NCI-H1694 (cell line): Measurements from ENCODE around the gene TLR8.
"Not testable (repeated sequence)": the region's sequence is repeated elsewhere in the genome, so short reads cannot be mapped to it uniquely, and the experiment has no call there.

Experiments used
- DNase-seq: peaks from one replicate; lab custom pipeline; 2025; lab: John Stamatoyannopoulos, UW

TLR8 gene

DNA sequence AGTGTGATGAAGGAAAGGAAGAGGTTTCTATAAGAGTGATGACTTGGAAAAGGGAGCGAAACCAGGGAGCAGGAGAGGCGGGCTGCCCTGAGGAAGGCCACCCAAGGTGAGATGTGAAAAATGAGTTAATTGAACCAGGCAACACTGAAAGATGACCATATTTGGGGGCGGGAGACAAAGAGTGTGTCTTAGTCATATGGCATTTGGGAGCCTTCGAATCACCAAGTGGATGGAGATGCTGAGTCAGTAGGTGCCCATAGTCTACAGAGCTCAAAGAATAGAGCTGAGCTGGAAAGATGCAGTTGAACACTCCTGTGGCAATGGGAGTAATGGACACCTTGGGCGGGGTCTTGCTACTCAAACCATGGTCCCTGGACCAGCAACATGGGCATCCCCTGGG, 8.3 kb upstream of the TLR8 start:
- DNase-seq = no peak

DNA sequence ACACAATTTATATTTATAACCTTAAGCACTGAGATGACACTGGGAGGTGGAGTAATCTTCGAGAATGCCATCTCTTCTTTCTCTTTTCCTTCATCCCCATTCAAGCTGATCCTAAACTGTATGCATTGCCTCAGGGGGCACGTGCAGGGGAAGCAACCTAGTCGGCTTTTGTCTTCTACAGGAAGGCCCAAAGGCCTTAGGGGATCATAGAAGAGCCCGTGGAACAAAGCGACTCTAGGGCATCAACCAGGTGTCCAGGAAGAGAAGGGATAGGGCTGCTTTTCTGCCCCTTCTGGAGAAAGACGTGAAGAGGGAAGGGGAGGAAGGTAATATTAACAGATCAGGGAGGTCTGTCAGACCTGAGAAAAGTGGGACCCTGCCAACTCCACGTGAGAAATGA, 6.9 kb upstream of the TLR8 start:
- no peak for DNase-seq

DNA sequence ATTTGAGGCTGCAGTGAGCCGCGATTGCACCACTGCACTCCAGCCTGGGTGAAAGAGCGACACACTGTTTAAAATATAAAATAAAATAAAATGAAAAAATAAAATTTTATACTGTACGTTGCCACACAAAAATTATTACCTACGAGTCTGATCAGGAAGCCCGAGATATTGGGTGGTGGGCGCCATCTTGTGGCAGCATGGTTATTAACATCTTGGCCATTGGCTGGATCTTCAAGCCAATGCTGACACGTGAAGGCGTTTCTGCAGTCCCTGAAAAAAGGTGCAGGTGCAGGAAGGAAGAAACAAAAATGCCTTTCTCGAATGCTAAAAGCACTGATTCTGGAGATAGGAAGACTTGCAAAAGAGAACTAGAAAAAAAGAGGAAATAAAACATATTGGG, 4.9 kb upstream of the TLR8 start:
- peak; percentile 7 for DNase-seq

DNA sequence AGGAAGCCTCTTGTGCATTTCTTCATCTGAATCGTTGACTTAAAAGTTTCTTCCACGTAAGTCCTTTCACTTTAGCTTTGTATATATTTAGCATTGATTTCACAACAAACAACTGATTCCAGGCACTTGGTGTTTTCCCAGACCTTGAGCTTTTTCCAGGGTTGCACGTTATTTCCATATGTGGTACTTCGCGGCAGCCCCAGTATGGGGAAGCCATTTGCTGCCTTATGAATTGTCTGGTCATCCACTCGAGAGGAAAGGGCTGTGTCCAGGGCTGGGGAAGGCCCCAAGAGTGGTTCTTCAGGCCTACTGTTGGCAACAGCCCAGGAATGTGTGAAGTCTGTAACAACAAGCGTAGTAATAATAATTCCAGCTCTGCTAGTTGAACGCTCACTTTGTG, 2.8 kb upstream of the TLR8 start:
- no peak for DNase-seq

DNA sequence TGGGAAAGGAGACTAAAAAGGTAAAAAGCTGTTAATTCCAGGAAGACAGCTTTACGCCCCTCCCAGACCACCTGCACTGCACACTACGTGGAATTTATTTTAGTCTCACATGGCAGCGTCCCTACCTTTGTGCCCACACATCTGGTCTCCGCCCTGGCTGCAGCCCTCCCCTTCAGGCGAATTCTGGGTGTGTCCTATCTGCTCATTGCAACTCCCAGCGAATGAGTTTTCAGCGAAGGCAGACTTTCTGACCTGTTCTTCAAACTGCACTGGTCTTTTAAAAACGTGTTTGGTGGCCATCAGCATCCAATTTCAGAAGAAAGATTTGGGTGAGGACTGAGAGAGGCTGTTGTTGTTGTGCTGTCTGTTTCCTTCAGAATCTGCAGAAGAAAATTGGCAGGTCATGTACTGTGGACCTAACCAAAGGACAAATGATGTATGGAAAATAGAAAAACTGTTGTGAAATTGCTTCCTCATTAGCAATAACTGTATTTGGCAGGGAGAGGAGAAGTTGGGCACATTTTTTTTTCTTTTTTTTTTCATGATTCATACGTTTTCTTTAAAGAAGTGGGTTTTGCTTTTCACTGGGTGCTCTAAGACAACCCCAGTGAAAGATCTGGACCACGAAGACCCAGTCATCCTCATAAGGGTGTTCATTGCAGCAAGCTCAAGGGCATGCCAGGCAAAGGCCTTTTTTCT, 4.2 kb downstream of the TLR8 start:
- no peak for DNase-seq

DNA sequence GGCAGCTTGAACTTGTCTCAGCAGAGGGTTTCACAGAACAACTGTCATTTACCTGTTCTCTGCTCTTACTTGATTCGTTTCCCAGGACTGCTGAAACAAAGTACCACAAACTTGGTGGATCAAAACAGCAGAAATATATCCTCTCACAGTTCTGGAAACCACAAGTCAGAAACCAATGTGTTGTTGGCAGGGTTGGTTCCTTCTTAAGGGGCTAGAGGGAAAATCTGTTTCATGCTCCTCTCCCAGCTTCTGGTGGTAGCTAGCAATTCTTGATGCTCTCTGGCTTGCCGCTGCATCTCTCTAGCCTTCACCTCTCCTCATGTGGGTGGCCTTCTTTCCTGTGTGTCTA, 4.7 kb downstream of the TLR8 start:
- no peak for DNase-seq

DNA sequence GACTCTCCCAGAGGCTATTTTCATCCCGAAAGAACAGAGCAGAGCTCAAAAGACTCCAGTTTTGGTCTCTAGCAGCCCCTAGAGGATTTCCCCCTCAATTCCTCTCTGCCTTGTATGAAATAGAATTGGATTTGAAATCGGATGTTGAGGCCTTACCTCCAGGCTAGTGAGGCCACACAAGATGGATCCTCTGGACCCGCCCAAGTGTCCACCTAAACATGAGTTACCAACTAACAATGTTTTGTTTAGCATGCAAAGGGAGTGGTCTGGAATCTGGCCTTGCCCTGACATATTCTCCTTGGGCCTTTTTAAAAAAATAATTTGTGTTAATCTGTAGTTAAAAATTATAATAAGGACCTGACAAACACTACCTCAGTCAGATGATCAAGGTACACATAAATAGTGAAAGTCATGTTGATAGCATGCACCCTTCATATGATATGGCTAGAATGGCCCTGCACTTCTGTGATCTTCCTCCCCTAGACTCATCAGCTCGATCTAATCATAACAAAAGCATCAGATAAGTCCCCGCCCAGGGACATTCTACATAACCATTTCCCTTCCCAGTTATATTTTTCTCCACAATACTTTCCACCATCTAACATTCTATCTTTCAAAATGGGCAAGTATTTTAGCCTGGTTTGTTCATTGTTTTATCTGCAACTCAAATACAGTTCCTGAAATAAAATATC, 6.5 kb downstream of the TLR8 start:
- no peak for DNase-seq

DNA sequence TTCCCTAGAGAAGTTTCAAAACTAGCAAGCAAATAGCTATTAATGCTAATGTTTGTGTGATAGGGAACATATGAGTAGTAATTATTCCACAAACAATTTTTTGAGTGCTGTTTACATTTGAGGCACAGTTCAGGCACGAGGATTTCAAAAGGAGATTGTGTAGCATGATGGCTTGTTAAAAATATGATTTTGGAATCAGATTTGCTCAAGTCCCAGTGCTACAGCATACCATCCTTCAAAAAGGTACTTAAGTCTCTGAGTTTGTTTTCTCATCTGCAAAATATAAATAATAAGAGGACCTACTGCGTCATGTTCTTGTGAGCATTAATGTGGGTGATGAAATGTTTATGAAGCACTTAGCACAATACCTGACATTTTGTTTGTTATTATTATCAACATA, 11.3 kb downstream of the TLR8 start:
- no peak for DNase-seq

DNA sequence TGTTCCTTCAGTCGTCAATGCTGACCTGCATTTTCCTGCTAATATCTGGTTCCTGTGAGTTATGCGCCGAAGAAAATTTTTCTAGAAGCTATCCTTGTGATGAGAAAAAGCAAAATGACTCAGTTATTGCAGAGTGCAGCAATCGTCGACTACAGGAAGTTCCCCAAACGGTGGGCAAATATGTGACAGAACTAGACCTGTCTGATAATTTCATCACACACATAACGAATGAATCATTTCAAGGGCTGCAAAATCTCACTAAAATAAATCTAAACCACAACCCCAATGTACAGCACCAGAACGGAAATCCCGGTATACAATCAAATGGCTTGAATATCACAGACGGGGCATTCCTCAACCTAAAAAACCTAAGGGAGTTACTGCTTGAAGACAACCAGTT, 12.6 kb downstream of the TLR8 start:
- no peak for DNase-seq

DNA sequence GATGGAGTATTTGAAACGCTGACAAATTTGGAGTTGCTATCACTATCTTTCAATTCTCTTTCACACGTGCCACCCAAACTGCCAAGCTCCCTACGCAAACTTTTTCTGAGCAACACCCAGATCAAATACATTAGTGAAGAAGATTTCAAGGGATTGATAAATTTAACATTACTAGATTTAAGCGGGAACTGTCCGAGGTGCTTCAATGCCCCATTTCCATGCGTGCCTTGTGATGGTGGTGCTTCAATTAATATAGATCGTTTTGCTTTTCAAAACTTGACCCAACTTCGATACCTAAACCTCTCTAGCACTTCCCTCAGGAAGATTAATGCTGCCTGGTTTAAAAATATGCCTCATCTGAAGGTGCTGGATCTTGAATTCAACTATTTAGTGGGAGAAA, 13.2 kb downstream of the TLR8 start:
- DNase-seq = no peak

DNA sequence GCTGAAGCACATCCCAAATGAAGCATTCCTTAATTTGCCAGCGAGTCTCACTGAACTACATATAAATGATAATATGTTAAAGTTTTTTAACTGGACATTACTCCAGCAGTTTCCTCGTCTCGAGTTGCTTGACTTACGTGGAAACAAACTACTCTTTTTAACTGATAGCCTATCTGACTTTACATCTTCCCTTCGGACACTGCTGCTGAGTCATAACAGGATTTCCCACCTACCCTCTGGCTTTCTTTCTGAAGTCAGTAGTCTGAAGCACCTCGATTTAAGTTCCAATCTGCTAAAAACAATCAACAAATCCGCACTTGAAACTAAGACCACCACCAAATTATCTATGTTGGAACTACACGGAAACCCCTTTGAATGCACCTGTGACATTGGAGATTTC, 14.6 kb downstream of the TLR8 start:
- no peak for DNase-seq

DNA sequence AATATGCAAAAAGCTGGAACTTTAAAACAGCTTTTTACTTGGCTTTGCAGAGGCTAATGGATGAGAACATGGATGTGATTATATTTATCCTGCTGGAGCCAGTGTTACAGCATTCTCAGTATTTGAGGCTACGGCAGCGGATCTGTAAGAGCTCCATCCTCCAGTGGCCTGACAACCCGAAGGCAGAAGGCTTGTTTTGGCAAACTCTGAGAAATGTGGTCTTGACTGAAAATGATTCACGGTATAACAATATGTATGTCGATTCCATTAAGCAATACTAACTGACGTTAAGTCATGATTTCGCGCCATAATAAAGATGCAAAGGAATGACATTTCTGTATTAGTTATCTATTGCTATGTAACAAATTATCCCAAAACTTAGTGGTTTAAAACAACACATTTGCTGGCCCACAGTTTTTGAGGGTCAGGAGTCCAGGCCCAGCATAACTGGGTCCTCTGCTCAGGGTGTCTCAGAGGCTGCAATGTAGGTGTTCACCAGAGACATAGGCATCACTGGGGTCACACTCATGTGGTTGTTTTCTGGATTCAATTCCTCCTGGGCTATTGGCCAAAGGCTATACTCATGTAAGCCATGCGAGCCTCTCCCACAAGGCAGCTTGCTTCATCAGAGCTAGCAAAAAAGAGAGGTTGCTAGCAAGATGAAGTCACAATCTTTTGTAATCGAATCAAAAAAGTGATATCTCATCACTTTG, 15.6 kb downstream of the TLR8 start:
- DNase-seq = no peak

DNA sequence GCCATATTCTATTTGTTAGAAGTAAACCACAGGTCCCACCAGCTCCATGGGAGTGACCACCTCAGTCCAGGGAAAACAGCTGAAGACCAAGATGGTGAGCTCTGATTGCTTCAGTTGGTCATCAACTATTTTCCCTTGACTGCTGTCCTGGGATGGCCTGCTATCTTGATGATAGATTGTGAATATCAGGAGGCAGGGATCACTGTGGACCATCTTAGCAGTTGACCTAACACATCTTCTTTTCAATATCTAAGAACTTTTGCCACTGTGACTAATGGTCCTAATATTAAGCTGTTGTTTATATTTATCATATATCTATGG, 16.1 kb downstream of the TLR8 start:
- no peak for DNase-seq

DNA sequence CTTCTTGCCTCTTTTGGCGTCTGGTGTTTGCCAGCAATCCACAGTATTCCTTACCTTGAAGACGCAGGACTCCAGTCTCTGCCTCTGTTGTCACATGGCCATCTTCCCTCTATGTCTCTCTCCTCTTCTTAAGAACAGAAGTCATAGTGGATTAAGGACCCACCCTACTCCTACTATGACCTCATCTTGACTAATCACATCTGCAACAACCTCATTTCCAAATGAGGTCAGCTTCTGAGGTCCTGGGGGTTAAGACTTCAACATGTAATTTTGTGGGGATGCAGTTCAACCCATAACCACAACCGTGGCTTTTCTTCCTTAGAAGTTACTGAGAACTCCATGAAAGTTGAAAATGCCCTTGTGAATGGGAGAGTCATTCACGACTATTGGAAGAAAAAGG, 23.3 kb downstream of the TLR8 start:
- no peak for DNase-seq

DNA sequence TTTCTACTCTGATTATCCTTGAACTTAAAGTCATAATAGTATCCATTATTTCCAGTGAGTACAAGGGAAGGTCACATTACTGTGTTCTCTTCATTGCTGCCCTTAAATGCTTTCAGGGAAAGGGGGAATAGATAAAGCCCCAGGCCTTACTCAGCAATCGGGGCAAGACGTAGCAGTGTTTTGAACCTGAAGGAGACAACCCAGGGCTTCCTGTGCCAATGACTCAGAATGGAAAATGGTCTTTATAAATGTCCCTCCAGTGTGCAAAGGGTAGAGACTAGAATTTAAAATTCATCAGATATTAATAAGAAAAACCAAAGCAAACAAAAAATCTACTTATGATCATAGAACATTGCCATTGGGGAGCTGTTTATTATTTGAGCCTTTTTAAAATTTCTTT, 23.7 kb downstream of the TLR8 start:
- no peak for DNase-seq

DNA sequence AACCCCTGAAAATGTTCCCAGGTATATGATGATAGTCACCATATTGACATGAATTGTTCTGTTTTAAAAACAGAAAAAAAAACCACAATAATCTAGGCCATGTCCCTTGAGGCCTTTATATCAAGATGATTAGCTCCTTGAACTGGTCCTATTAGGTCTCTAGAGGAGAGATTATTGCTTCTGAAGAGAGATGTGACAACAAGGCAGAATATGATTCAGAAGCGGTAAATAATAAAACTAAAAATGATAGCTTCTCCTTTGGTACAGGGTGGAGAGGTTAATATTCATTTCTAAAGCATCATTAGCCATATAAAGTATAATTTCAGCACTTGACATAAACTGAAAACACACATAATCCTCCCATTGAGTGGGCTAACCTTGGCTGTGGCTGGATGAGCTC, 25.8 kb downstream of the TLR8 start:
- no peak for DNase-seq

DNA sequence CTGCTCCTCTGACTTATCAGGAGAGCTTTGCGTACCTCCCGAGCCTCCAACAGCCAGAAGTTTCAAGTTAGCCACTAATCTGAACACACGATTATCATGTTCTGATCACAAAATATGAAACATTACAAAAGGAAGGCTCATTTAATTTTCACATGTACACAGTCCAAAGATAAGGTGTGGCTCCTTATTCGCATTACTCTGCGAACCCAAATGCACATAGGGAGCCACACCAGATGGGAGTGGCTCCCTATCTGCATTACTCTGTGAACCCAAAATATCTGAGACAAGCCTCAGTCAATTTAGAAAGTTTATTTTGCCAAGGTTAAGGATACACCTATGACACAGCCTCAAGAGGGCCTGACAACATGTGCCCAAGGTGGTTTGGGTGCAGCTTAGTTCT, 28.4 kb downstream of the TLR8 start:
- DNase-seq = no peak

DNA sequence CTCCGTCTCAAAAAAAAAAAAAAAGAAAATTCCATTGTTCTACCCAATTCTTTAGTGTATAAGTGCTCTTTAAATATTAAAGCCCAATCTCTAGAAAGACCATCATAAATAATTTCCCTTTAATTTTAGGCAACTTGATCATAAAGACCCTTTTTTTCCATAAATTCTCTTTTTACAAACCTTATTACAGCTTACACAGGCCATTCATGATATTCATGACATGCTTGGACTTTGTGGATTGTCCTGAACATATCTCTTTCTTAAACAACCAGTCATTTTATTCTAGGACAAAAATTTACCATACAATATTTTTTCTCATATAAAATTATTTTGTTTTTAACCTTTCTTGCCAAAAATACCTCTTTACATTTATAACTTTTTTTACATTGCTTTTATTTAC, 30.5 kb downstream of the TLR8 start:
- DNase-seq = no peak

DNA sequence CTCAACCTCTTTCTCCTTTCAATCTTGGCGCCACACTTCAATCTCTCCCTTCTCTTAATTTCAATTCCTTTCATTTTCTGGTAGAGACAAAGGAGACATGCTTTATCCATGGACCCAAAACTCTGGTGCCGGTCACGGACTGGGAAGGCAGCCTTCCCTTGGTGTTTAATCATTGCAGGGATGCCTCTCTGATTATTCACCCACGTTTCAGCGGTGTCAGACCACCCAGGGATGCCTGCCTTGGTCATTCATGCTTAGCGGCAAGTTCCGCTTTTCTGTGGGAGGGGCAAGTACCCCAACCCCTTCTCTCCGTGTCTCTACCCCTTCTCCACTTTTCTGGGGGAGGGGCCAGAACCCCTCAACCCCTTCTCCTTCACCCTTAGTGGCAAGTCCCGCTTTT, 34.1 kb downstream of the TLR8 start:
- not testable (repeated sequence) for DNase-seq

DNA sequence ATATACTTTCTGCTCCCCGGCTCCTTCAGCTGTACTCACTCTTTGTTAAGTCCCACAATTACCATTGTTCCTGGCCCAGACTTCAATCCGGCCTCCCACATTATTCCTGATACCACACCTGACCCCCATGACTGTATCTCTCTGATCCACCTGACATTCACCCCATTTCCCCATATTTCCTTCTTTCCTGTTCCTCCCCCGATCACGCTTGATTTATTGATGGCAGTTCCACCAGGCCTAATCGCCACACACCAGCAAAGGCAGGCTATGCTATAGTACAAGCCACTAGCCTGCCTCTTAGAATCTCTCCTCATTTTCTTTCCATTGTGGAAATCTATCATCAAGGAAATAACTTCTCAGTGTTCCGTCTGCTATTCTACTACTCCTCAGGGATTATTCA, 37.2 kb downstream of the TLR8 start:
- not testable (repeated sequence) for DNase-seq

DNA sequence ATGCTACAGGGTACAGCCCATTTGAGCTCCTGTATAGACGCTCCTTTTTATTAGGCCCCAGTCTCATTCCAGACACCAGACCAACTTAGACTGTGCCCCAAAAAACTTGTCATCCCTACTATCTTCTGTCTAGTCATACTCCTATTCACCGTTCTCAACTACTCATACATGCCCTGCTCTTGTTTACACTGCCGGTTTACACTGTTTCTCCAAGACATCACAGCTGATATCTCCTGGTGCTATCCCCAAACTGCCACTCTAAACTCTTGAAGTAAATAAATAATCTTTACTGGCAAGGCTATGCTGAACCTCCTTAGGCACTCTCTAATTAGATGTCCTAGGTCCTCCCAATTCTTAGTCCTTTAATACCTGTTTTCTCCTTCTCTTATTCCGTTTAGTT, 38.0 kb downstream of the TLR8 start:
- not testable (repeated sequence) for DNase-seq

DNA sequence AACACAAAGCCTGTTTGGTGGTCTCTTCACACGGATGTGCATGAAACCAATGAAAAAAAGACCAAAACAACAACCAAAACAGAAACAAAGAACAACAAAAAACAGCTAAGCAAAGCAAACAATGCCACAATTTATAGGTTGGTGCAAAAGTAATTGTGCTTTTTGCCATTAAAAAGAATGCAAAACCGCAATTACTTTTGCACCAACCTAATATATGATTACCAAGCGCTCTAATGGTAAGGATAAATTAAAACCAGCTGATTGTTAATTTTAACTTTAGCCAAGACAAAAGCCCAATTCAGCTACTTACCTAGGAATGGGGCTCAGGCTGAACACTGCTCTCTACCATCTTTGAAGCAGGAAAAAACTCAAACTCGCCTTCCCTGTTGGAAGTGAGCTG, 39.1 kb downstream of the TLR8 start:
- no peak for DNase-seq

DNA sequence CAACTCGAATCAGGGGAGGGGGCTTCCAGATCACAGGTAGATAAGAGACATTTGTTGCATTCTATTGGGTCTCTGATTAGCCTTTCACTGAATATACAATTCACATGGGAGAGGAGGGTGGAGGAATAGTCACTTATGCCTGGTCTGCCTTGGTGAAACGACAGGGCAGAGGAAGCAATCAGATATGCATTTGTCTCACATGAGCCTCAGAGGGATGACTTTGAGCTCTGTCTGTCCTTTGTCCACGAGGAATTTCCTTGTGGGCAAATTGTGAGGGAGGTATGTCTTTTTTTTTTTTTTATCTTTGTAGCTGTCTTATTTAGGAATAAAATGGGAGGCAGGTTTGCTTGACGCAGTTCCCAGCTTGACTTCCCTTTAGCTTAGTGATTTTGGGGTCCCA, 40.0 kb downstream of the TLR8 start:
- no peak for DNase-seq
